Thymus (tissue), 11 donors: Measurements from ENCODE around the gene NPR1. TPM values are rescaled to one million over a fixed set of nuclear protein-coding genes. Genes with fewer than 3 reads are reported as not detected.

Source experiments
- DNase-seq, 9 donors: peaks; one replicate each; pipeline ENCODE4 v3.0.0-alpha.2; 2013; ENCODE audit warnings: low spot score in 9 of 9, low read depth in 6 of 9, missing footprints in 1 of 9
- H3K27ac ChIP-seq, 2 donors: one replicate each; pipeline ENCODE4 v1.5.1; 2013; ENCODE audit warnings: control low read depth in 1 of 2, low read depth in 1 of 2, low read length in 1 of 2, mild to moderate bottlenecking in 1 of 2, moderate library complexity in 1 of 2
- H3K27me3 ChIP-seq, 2 donors: one replicate each; pipeline ENCODE4 v1.5.1; 2013; ENCODE audit warnings: low read length in 1 of 2; ENCODE audit not compliant: control insufficient read depth in 2 of 2, insufficient read depth in 1 of 2
- H3K36me3 ChIP-seq, 2 donors: one replicate each; pipeline ENCODE4 v1.5.1; 2013; ENCODE audit warnings: low read length in 1 of 2, mild to moderate bottlenecking in 1 of 2, moderate library complexity in 1 of 2; ENCODE audit not compliant: control insufficient read depth in 2 of 2, insufficient read depth in 2 of 2
- H3K4me1 ChIP-seq, 2 donors: one replicate each; pipeline ENCODE4 v1.5.1; 2013; ENCODE audit warnings: low read length in 2 of 2; ENCODE audit not compliant: control insufficient read depth in 2 of 2, insufficient read depth in 2 of 2
- H3K4me3 ChIP-seq, 2 donors: one replicate each; pipeline ENCODE4 v1.5.1; 2013; ENCODE audit warnings: low read length in 2 of 2, control low read depth in 1 of 2, mild to moderate bottlenecking in 1 of 2
- H3K9me3 ChIP-seq, 2 donors: one replicate each; pipeline ENCODE4 v1.5.1; 2013; ENCODE audit warnings: low read length in 1 of 2, mild to moderate bottlenecking in 1 of 2; ENCODE audit not compliant: control insufficient read depth in 2 of 2, insufficient read depth in 1 of 2
- WGBS: extraction: QIAGEN DNeasy Blood & Tissue Kit; methylation state at CpG from one replicate; pipeline ENCODE4 v1.1.7; 2013; 5-methylcytosine and 5-hydroxymethylcytosine counted together
- polyA plus RNA-seq: library from polyadenylated mRNA; stranded (reverse); fragments of 200-250 nt; gene quantifications from one replicate; pipeline ENCODE4 v1.2.3, GENCODE V29; 2013
- total RNA-seq: library from RNA; stranded (reverse); fragments of 120-200 nt; gene quantifications from one replicate; pipeline ENCODE4 v1.2.4, GENCODE V29; 2013
- donor health status: healthy.

The NPR1 gene
- total and polyA plus RNA-seq, 2 donors = 2.5 to 10.1 TPM

GRCh38 chr1:153646672-153647345 lies 31.7 kb upstream of the NPR1 start:
- Histone ChIP-seq H3K4me1 (peaks cover 19 to 29% of the 10 kb centered on the region in 2 donors), H3K27me3 (no peaks in the 10 kb centered on the region), H3K9me3 (no peaks in the 10 kb centered on the region), H3K4me3 (no peak overlapping the region), H3K27ac (peak overlapping the region in 1 of 2 donors; percentile 42), H3K36me3 (peaks cover 50 to 55% of the 10 kb centered on the region in 2 donors)
- 95% methylated on average over 5 of the region's 5 CpGs for WGBS
- DNase-seq = no peak

GRCh38 chr1:153647346-153647714 lies 31.2 kb upstream of the NPR1 start:
- 89% methylated on average over 2 of the region's 2 CpGs for WGBS
- peak overlapping the region in 1 of 2 donors; percentile 31 for H3K27ac ChIP-seq
- no peak for DNase-seq
- no peaks in the 10 kb centered on the region for H3K27me3 ChIP-seq
- no peak overlapping the region for H3K4me3 ChIP-seq
- no peaks in the 10 kb centered on the region for H3K9me3 ChIP-seq
- H3K4me1 ChIP-seq = peaks cover 19 to 30% of the 10 kb centered on the region in 2 donors
- H3K36me3 ChIP-seq = peaks cover 44 to 49% of the 10 kb centered on the region in 2 donors

- H3K4me3 ChIP-seq = no peak overlapping the region
- H3K4me1 ChIP-seq = peaks cover 19 to 30% of the 10 kb centered on the region in 2 donors
Observed at GRCh38 chr1:153648000-153648643, 30.4 kb upstream of the NPR1 start.

GRCh38 chr1:153649137-153649862 lies 29.2 kb upstream of the NPR1 start:
- Histone ChIP-seq H3K36me3 (peaks cover 27 to 30% of the 10 kb centered on the region in 2 donors), H3K27ac (peak overlapping the region; percentile 86 to 91), H3K27me3 (no peaks in the 10 kb centered on the region), H3K4me1 (peaks cover 19 to 30% of the 10 kb centered on the region in 2 donors), H3K4me3 (no peak overlapping the region), H3K9me3 (no peaks in the 10 kb centered on the region)
- WGBS = 60% methylated on average over 3 of the region's 3 CpGs
- peak in 7 of 9 donors; percentile 44 to 88 (median 61) for DNase-seq

More at GRCh38 chr1:153648000-153648643, 30.4 kb upstream of the NPR1 start:
- Histone ChIP-seq H3K27me3 (no peaks in the 10 kb centered on the region), H3K9me3 (no peaks in the 10 kb centered on the region), H3K36me3 (peaks cover 38 to 41% of the 10 kb centered on the region in 2 donors), H3K27ac (peak overlapping the region in 1 of 2 donors; percentile 42)
- WGBS = 93% methylated on average over 10 of the region's 10 CpGs
- DNase-seq = no peak

- DNase-seq = no peak
- Histone ChIP-seq H3K4me1 (peaks cover 19 to 30% of the 10 kb centered on the region in 2 donors), H3K36me3 (peaks cover 25 to 26% of the 10 kb centered on the region in 2 donors), H3K27me3 (no peaks in the 10 kb centered on the region), H3K9me3 (no peaks in the 10 kb centered on the region), H3K27ac (peak overlapping the region; percentile 54 to 91), H3K4me3 (no peak overlapping the region)
- WGBS = 91% methylated on average over 2 of the region's 2 CpGs
Observed at GRCh38 chr1:153649863-153650235, 28.6 kb upstream of the NPR1 start.

GRCh38 chr1:153651771-153652170 lies 26.7 kb upstream of the NPR1 start:
- peaks cover 7 to 8% of the 10 kb centered on the region in 2 donors for H3K36me3 ChIP-seq
- H3K4me3 ChIP-seq = no peak overlapping the region
- no peaks in the 10 kb centered on the region for H3K27me3 ChIP-seq
- no peak overlapping the region for H3K27ac ChIP-seq
- H3K4me1 ChIP-seq = peaks cover 17 to 23% of the 10 kb centered on the region in 2 donors
- H3K9me3 ChIP-seq = no peaks in the 10 kb centered on the region
- DNase-seq = no peak
- WGBS = 93% methylated on average over 1 of the region's 1 CpG

- peaks cover 14 to 23% of the 10 kb centered on the region in 2 donors for H3K4me1 ChIP-seq
- DNase-seq = no peak
- WGBS = 85% methylated on average over 3 of the region's 3 CpGs
Observed at GRCh38 chr1:153652805-153653500, 25.5 kb upstream of the NPR1 start.

GRCh38 chr1:153655333-153655732 lies 23.2 kb upstream of the NPR1 start:
- peaks cover 2 to 3% of the 10 kb centered on the region in 2 donors for H3K36me3 ChIP-seq
- H3K9me3 ChIP-seq = no peaks in the 10 kb centered on the region
- H3K27me3 ChIP-seq = no peaks in the 10 kb centered on the region
- WGBS = 97% methylated on average over 3 of the region's 3 CpGs
- H3K27ac ChIP-seq = no peak overlapping the region
- no peak overlapping the region for H3K4me3 ChIP-seq
- no peak for DNase-seq
- H3K4me1 ChIP-seq = peaks cover 8 to 17% of the 10 kb centered on the region in 2 donors

More at GRCh38 chr1:153652805-153653500, 25.5 kb upstream of the NPR1 start:
- Histone ChIP-seq H3K4me3 (no peak overlapping the region), H3K36me3 (no peaks in the 10 kb centered on the region), H3K9me3 (no peaks in the 10 kb centered on the region), H3K27me3 (no peaks in the 10 kb centered on the region), H3K27ac (no peak overlapping the region)
